Transverse colon (tissue), 4 donors: ENCODE results near the gene CDCA4. TPM values are rescaled to one million over a fixed set of nuclear protein-coding genes. Genes with fewer than 3 reads are reported as not detected.

Source experiments
- DNase-seq: peaks from one replicate; pipeline ENCODE4 v3.0.0-alpha.2; 2019
- H3K27ac ChIP-seq, 4 donors: fragments of 200-600 bp; sonication (generic); 2 replicates each; pipeline ENCODE4 v1.5.1; 2016 to 2018; ENCODE audit warnings: inconsistent platforms in 4 of 4
- H3K27me3 ChIP-seq: fragments of 200-600 bp; sonication (generic); 2 replicates; pipeline ENCODE4 v1.5.1; 2017; ENCODE audit warnings: inconsistent platforms
- H3K36me3 ChIP-seq, 4 donors: fragments of 200-600 bp; sonication (generic); 2 replicates each; pipeline ENCODE4 v1.5.1; 2017 to 2019; ENCODE audit warnings: inconsistent platforms in 4 of 4
- H3K4me1 ChIP-seq, 4 donors: fragments of 200-600 bp; sonication (generic); 2 replicates each; pipeline ENCODE4 v1.5.1; 2017 to 2020; ENCODE audit warnings: inconsistent platforms in 4 of 4
- H3K4me3 ChIP-seq, 4 donors: fragments of 200-600 bp; sonication (generic); 1 replicate in 1 of 4; 2 replicates in 3 of 4; pipeline versions ENCODE4 v1.5.1 to v1.6.1; 2017 to 2019; ENCODE audit warnings: inconsistent platforms in 4 of 4
- H3K9me3 ChIP-seq, 2 donors: fragments of 200-600 bp; sonication (generic); 2 replicates each; pipeline ENCODE4 v1.5.1; 2017 to 2019; ENCODE audit warnings: inconsistent platforms in 2 of 2
- EP300 ChIP-seq: sonication (generic); formaldehyde crosslinking; IDR thresholded peaks from one replicate; pipeline ENCODE4 v1.6.1; 2017; ENCODE audit warnings: antibody characterized with exemption, low read depth
- POLR2A ChIP-seq: fragments of 450-650 bp; IDR thresholded peaks from one replicate; pipeline ENCODE4 v1.6.1; 2016; ENCODE audit warnings: antibody characterized with exemption, mild to moderate bottlenecking, moderate library complexity
- POLR2AphosphoS5 ChIP-seq, 3 donors: sonication (generic); formaldehyde crosslinking; IDR thresholded peaks; one replicate each; pipeline ENCODE4 v1.6.1; 2016; ENCODE audit warnings: antibody characterized with exemption in 3 of 3
- WGBS, 2 donors: methylation state at CpG; one replicate each; pipeline ENCODE4 v1.1.5; 2018; ENCODE audit warnings: low coverage in 1 of 2; 5-methylcytosine and 5-hydroxymethylcytosine counted together
- in situ Hi-C, 4 donors: fragments of 200-750 bp; cut with MboI; loops; one replicate each; pipeline versions ENCODE4 v1.15.0 to v1.15.1; 2017; ENCODE audit warnings: low sequenced_read_pairs in 3 of 4, low pct_ligation_motif_present in 1 of 4, low pct_unique_long_range_greater_than_20kb in 1 of 4
- intact Hi-C: fragments of 100-400 bp; cut with DNase I; formaldehyde crosslinking; loops from one replicate; pipeline ENCODE4 v1.15.1; 2023; ENCODE audit warnings: low total_unique reads
- total RNA-seq, 4 donors: library from RNA; depleted of rRNA; stranded (reverse); fragments of >200 nt; gene quantifications; one replicate each; pipeline ENCODE4 v1.1.0, GENCODE V29; 2016
- TF ChIP-seq, protein P1 (sequence below), 5 experiments: fragments of 200-600 bp in 3 of 5; fragments of 450-650 bp in 2 of 5; sonication (generic) in 3 of 5; IDR thresholded peaks; 1 replicate in 2 of 5; 2 replicates in 3 of 5; pipeline ENCODE4 v1.5.1; 2016 to 2017; ENCODE audit warnings: antibody characterized with exemption in 5 of 5, inconsistent platforms in 3 of 5, mild to moderate bottlenecking in 2 of 5, moderate library complexity in 1 of 5

The CDCA4 gene
- total RNA-seq, 4 donors from 2014 or later: 0.80 to 7.5 (median 4.5) TPM

DNA sequence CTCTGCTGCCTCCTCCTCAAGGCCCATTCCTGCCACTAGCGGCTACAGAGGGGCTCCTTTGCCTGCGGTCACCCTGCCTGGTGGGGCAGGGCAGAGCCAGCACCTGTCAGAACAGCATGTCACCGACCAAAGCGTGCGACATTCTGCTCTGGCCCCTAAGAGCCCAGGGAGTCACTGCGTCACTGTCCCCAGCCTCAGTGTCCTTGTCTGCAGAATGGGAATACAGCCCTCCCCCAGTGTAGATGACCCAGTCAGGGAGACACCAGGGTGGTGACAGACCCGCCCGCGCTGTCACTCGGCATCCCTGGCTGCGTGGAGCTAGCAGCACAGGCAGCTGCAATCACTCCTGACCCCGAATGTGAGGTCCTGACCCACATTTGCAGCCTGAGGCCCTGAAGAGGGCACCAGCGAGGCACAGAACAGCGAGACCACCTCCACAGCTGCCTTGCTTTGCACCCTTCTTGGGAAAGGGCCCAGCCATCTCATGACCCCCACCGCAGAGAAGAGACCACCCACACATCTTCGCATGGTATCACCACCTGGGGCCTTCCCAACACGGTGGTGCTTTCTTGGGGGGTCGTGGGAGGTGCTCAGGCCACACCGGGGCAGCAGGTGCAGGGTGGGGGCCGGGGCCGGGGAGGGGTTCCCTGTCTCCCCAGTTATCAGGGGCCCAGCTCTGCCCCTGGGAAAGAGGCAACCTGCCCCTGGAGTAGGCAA is 45.2 kb downstream of the CDCA4 start:
- DNase-seq: no peak
- Histone ChIP-seq H3K4me1 (peaks cover 65 to 79% (median 71%) of the 10 kb centered on the region in 4 donors), H3K4me3 (no peak overlapping the region), H3K36me3 (no peaks in the 10 kb centered on the region), H3K27ac (peak overlapping the region in 2 of 4 donors; percentile 89 to 92), H3K9me3 (no peaks in the 10 kb centered on the region), H3K27me3 (peaks cover 43% of the 10 kb centered on the region)
- WGBS, 2 donors: 60% methylated on average over 17 of the region's 21 CpGs; no CpG with 5 or more reads in 1 of the 2 donors
- in situ Hi-C loops: loop anchor here in 1 of 4 donors (10.0 kb wide), 1 partner anchor 69 kb away; no protein-coding TSS in a partner anchor
- TF ChIP-seq POLR2AphosphoS5 (IDR thresholded peaks at IDR 0.05): no peak
- TF ChIP-seq EP300: no peak
- no peak for TF ChIP-seq POLR2A
- TF ChIP-seq, protein P1, sequence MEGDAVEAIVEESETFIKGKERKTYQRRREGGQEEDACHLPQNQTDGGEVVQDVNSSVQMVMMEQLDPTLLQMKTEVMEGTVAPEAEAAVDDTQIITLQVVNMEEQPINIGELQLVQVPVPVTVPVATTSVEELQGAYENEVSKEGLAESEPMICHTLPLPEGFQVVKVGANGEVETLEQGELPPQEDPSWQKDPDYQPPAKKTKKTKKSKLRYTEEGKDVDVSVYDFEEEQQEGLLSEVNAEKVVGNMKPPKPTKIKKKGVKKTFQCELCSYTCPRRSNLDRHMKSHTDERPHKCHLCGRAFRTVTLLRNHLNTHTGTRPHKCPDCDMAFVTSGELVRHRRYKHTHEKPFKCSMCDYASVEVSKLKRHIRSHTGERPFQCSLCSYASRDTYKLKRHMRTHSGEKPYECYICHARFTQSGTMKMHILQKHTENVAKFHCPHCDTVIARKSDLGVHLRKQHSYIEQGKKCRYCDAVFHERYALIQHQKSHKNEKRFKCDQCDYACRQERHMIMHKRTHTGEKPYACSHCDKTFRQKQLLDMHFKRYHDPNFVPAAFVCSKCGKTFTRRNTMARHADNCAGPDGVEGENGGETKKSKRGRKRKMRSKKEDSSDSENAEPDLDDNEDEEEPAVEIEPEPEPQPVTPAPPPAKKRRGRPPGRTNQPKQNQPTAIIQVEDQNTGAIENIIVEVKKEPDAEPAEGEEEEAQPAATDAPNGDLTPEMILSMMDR (IDR thresholded peaks at IDR 0.05): no peak
- intact Hi-C loops: loop anchor here (5.0 kb wide), 1 partner anchor 72 kb away; no protein-coding TSS in a partner anchor

DNA sequence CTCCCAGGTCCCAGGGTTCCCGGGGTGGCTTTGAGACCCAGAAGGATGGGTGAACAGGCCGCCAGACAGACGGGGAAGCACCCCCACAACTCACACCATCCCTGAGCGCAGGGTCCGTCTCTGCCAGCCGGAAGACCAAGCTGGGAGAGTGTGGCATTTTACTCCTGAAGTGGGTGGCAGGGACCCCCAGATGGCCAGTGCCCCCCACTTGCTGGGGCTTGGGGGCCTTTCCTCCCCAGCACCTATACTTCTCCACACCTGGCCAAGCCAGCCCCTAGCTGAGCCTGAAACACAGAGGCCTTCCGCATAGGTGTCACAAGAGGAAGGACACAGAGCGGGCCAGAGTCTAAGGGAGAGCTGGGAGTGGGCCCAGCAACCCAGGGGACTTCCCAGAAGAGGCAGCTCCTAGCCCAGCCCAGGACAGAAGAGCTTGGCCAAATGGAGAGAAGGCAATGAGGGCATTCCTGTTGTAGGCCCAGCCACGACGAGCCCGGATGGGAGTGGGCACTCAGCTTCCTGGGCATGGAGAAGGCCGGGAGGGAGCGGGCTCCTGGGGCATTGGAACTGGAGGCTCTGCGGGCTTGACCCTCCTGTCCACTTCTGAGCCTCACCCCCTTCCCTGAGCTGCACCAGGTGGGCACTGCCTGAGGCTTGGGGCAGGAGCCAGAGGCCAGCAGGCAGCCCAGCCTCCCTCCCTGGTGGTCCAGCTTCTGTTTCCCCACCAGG is 46.1 kb downstream of the CDCA4 start:
- peaks cover 65 to 79% (median 71%) of the 10 kb centered on the region in 4 donors for H3K4me1 ChIP-seq
- H3K27ac ChIP-seq: peak overlapping the region; percentile 80 to 92 (median 88)
- H3K27me3 ChIP-seq: peaks cover 43% of the 10 kb centered on the region
- intact Hi-C loops: loop anchor here (5.0 kb wide), 1 partner anchor 72 kb away; no protein-coding TSS in a partner anchor
- whole genome bisulfite sequencing, 2 donors: 91% methylated on average over 14 of the region's 14 CpGs; no CpG with 5 or more reads in 1 of the 2 donors
- DNase-seq: no peak
- in situ Hi-C loops: loop anchor here in 2 of 4 donors (5.0 to 10.0 kb wide), 2 partner anchors 67 to 70 kb away; no protein-coding TSS in a partner anchor
- TF ChIP-seq EP300: no peak
- no peak for TF ChIP-seq POLR2AphosphoS5 (IDR thresholded peaks at IDR 0.05)
- TF ChIP-seq, protein P1 (IDR thresholded peaks at IDR 0.05): no peak
- no peak for TF ChIP-seq POLR2A
- no peaks in the 10 kb centered on the region for H3K9me3 ChIP-seq
- no peak overlapping the region for H3K4me3 ChIP-seq
- no peaks in the 10 kb centered on the region for H3K36me3 ChIP-seq

DNA sequence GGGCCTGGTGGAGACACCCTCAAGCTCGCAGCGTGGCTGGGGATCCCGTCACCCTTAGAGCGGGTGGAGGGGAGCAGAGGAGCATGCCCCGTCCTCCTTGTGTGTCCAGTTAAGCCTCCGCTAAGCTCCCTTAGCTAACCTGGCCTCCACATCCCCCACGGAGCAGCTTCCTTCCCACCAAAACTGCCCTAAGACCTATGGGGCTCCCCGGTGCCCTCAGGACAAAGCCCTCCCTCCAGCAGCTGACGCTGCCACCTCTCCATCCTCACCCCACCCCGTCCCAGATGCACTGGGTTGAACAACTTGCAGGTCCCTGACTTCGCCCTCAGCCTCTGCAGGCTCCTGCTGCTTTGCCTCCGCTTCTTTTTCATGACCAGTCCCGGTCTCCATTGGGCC is 46.7 kb downstream of the CDCA4 start:
- Histone ChIP-seq H3K4me3 (no peak overlapping the region), H3K36me3 (no peaks in the 10 kb centered on the region), H3K4me1 (peaks cover 65 to 82% (median 71%) of the 10 kb centered on the region in 4 donors), H3K9me3 (no peaks in the 10 kb centered on the region), H3K27me3 (peaks cover 43% of the 10 kb centered on the region), H3K27ac (peak overlapping the region; percentile 80 to 92 (median 88))
- intact Hi-C loops: no loop called here
- TF ChIP-seq POLR2A: no peak
- TF ChIP-seq, protein P1 (IDR thresholded peaks at IDR 0.05): no peak
- no peak for TF ChIP-seq POLR2AphosphoS5 (IDR thresholded peaks at IDR 0.05)
- TF ChIP-seq EP300: no peak
- in situ Hi-C loops: loop anchor here in 2 of 4 donors (5.0 to 10.0 kb wide), 2 partner anchors 68 to 71 kb away; no protein-coding TSS in a partner anchor
- no peak for DNase-seq
- 67% methylated on average over 13 of the region's 13 CpGs; no CpG with 5 or more reads in 1 of the 2 donors for WGBS, 2 donors
